Measurements from ENCODE around the gene ZRANB3.

ZRANB3 gene

DNA sequence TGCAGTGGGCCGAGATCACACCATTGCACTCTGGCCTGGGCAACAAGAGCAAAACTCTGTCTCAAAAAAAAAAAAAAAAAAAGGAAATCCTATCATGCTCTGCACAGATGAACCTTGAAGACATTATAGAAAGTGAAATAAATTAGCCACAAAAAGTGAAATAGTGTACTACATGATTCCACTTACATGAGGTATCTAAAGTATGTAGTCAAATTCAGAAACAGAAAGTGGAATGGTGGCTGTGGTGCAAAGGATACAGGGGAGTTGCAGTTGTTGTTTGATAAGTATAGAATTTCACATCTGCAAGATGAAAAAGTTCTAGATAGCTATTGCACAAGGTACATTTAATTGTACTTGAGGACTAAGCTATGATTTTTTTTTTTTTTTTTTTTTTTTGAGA, 5.2 kb downstream of the ZRANB3 start:
- TF ChIP-seq GATA2 (IDR thresholded peaks at IDR 0.05; ENCODE audit: low read depth, low read length) = no peak
- no peak for TF ChIP-seq GATA3 (IDR thresholded peaks at IDR 0.05; ENCODE audit: low read depth, low read length)

DNA sequence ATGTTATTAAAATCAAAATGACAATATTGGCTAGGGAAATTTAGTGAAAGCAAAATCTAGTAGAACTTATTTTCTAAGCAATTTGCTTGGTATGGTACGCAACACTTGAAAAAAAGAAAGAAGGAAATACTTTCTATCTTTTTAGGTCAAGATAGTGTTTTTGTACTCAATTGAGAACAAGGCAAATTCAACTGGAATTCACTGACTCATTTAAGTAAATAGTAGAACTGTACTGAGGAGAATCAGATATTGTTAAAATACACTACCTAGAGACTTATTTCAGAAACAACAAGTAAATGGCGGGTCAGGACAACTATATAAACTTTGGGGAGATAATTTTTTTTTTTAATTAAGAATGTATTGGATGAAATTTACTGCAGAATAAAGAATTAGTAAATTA, 18.9 kb downstream of the ZRANB3 start:
- TF ChIP-seq GATA3 (IDR thresholded peaks at IDR 0.05; ENCODE audit: low read depth, low read length) (no peak), GATA2 (IDR thresholded peaks at IDR 0.05; ENCODE audit: low read depth, low read length) (no peak)

DNA sequence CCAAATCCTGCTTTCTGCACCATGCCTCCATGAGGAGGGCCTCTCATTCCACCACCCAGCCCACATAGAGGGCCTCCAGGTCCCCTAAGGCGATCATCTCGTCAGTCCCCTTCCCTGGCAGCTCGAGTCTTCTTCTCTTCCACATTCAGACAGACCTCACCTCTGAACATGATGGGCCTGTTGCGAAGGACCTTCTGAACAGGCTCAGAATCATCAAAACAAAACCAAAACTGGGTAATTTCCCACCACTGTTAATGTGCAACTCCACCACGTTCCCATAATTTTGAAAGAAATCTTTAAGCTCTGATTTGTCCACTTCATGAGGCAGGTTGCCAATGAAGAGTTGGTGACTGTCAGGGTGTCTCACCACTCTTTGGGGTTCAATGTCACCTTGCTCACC, 20.4 kb downstream of the ZRANB3 start:
- TF ChIP-seq GATA2 (IDR thresholded peaks at IDR 0.05; ENCODE audit: low read depth, low read length) = no peak
- no peak for TF ChIP-seq GATA3 (IDR thresholded peaks at IDR 0.05; ENCODE audit: low read depth, low read length)

DNA sequence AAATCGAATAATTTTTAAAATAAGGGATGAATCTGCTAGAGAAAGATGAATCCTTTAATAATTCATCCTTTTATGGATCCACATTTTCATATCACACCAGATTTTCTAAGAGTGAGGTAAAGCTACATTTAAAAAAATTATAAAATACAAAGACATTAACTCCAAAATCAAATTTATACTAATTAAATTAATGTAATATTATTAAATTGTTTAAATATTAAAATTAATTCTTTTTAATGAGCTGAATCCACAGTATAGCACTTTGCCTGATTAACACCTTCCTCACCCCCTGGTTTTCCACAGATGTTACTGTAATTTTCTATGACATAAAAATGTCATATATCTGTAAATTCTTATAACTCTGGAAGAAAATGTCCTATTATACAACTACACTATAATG, 26.2 kb downstream of the ZRANB3 start:
- no peak for TF ChIP-seq GATA3 (IDR thresholded peaks at IDR 0.05; ENCODE audit: low read depth, low read length)
- TF ChIP-seq GATA2 (IDR thresholded peaks at IDR 0.05; ENCODE audit: low read depth, low read length) = no peak

DNA sequence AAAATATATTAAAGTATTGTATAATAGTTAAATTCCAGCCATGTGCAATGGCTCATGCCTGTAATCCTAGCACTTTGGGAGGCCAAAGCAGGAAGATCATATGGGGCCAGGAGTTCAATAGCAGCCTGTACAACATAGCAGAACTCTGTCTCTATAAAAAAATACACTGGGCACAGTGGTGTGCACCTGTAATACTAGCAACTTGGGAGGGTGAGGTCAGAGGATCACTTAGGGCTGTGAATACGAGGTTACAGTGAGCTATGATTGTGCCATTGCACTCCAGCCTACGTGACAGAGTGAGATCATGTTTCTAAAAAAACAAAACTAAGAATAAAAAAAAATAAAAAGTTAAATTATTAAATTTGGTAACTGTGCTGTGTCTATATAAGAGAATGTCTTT, 36.1 kb downstream of the ZRANB3 start:
- no peak for TF ChIP-seq GATA3 (IDR thresholded peaks at IDR 0.05; ENCODE audit: low read depth, low read length)
- TF ChIP-seq GATA2 (IDR thresholded peaks at IDR 0.05; ENCODE audit: low read depth, low read length) = no peak

DNA sequence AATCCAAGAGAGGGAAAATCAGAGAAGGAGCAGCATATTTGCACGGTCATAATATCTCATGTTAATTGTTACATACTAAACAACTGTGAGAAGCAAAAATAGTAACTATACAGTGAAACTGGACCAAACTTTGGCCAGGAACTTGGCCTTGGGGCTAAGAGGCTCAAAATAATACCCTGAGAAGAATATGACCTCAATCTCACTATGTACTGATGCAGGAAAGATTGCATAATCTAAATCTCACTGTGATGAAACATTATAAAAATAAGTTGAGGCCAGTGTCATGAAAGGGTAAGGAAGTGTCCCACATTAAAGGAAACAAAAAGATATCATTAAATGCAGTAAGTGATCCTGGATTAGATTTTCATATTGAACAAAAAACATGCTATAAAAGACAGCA, 36.5 kb downstream of the ZRANB3 start:
- no peak for TF ChIP-seq GATA2 (IDR thresholded peaks at IDR 0.05; ENCODE audit: low read depth, low read length)
- no peak for TF ChIP-seq GATA3 (IDR thresholded peaks at IDR 0.05; ENCODE audit: low read depth, low read length)

DNA sequence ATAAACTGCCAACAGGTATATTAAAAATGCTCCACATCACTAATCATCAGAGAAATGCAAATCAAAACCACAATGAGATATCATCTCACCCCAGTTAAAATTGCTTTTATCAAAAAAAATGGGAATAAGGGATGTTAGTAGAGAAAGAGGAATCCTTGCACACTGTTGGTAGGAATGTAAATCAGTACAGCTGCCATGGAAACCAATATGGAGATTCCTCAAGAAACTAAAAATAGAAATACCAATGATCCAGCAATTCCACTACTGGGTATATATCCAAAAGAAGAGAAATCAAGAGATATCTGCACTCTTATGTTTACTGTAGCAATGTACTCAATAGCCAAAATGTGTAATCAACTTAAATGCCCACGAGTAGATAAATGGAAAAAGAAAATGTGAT, 40.6 kb downstream of the ZRANB3 start:
- TF ChIP-seq GATA2 (IDR thresholded peaks at IDR 0.05; ENCODE audit: low read depth, low read length) = no peak
- no peak for TF ChIP-seq GATA3 (IDR thresholded peaks at IDR 0.05; ENCODE audit: low read depth, low read length)

DNA sequence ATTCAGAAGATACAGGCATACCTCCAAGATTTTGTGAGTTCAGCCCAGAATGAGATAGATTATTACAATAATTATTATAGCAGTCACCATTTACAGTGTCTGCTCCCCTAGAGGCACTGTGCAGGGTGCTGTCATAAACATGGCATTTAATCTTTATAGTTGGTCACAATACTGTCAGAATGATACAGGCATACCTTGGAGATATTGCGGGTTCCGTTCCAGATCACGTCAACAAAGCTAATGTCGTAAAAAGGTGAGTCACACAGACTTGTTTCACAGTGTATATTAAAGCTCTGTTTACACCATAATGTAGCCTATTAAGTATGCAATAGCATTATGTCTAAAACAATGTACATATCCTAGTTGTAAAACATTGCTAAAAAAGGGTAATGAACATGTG, 45.6 kb downstream of the ZRANB3 start:
- TF ChIP-seq GATA3 (IDR thresholded peaks at IDR 0.05; ENCODE audit: low read depth, low read length) (no peak), GATA2 (IDR thresholded peaks at IDR 0.05; ENCODE audit: low read depth, low read length) (no peak)

DNA sequence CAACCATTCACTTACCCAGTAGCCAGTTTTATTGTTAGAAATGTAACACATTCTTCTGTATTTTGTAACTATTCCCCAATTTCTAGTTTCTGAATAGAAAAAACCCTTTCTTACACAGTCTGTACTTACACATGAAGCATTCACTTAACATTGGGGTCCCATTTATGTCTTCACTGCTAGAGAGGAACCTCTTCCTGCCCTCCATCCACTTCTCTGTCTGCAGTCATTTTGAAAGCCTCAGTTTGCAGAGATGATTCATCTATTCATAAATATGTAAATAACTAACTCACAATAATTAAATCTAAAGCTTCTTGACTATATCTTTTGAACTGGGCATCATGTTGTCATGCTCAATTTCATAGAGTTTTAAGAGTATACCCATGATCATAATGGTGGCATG, 55.9 kb downstream of the ZRANB3 start:
- TF ChIP-seq GATA2 (IDR thresholded peaks at IDR 0.05; ENCODE audit: low read depth, low read length) = no peak
- no peak for TF ChIP-seq GATA3 (IDR thresholded peaks at IDR 0.05; ENCODE audit: low read depth, low read length)

DNA sequence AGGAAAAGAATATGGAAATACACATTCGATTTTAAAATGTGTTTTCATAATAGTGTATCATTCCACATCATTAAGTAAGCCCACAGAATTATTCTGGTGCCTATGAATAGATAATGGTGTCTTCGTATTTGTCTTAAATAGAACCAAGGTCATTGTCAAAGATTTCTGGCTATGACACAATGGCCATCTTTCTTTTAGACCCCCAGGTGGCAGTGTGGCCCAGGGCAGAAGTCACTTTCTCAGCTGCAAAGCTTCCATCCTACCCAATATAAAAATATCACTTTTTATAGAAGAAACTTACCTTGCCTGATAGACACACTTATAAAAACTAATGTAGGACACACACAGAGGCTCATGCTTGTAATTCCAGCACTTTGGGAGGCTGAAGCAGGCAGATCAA, 57.5 kb downstream of the ZRANB3 start:
- TF ChIP-seq GATA2 (IDR thresholded peaks at IDR 0.05; ENCODE audit: low read depth, low read length) (no peak), GATA3 (IDR thresholded peaks at IDR 0.05; ENCODE audit: low read depth, low read length) (no peak)

DNA sequence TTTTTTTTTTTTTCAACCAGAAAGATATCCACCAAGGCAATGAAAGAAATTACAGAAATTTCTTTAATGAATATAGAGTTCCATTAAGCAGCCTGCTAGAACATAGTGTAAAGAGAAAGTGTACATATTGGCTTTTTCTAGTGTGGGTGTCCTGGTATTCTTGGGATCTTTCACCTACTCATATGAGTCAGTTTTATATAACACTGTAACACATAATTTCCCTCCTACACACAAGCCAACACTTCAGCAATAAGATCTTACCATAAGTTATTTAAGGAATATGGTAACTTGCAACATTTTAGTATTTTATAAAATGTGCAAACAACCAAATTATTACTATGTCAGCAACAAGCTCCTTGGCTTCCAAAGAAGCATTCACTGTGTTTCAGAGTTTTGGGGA, 59.9 kb downstream of the ZRANB3 start:
- TF ChIP-seq GATA3 (IDR thresholded peaks at IDR 0.05; ENCODE audit: low read depth, low read length) (no peak), GATA2 (IDR thresholded peaks at IDR 0.05; ENCODE audit: low read depth, low read length) (no peak)

DNA sequence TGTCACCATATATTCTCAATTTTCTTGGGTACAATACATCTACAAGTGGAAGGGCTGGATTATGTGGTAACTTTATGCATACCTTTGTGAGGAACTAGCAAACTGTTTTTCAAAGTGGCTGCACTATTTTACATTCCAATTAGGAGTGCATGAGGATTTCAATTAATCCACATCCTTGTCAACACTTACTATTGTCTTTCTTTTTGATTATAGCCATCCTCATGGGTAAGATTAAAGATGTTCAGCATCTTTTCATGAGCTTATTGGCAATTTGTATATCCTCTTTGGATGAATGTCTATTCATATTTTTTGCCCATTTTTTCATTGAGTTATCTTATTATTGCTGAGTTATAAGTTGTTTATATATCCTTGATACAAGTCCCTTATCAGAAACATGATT, 73.7 kb downstream of the ZRANB3 start:
- no peak for TF ChIP-seq GATA3 (IDR thresholded peaks at IDR 0.05; ENCODE audit: low read depth, low read length)
- no peak for TF ChIP-seq GATA2 (IDR thresholded peaks at IDR 0.05; ENCODE audit: low read depth, low read length)

DNA sequence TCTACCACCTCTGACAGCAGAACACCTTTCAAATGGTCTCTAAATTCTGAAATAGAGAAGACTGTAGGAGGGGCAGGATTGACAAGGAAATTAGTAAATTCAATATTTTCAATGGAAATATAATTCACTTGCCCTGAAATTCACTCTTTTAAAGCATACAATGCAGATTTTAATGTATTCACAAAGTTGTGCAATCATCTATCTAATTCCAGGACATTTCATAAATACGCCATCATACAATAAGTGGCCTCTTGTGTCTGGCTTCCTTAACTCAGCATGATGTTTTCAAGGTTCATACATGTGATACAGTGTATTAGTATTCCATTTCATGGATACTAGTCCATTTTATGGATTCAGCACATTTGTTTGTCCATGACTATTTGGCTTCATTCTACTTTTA, 74.2 kb downstream of the ZRANB3 start:
- TF ChIP-seq GATA3 (IDR thresholded peaks at IDR 0.05; ENCODE audit: low read depth, low read length) (no peak), GATA2 (IDR thresholded peaks at IDR 0.05; ENCODE audit: low read depth, low read length) (no peak)

DNA sequence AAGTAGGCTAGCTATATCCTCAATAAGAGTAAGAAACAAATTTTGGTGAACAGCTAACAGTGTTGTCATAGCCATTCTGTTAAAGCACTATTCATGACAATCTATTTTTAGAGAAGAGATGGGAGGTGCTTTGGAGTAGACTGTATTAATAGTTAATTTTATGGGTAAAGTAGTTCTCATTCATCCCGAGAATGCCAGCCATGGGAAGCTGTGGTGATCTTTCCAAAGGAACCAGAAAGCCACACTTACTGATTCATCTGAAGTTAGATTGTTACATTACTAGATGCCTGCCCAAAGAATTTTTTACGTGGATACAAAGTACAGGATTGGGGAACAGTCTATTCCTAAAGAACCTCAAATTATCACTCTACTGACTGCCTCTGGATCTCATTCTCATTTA, 74.6 kb downstream of the ZRANB3 start:
- no peak for TF ChIP-seq GATA2 (IDR thresholded peaks at IDR 0.05; ENCODE audit: low read depth, low read length)
- TF ChIP-seq GATA3 (IDR thresholded peaks at IDR 0.05; ENCODE audit: low read depth, low read length) = no peak

DNA sequence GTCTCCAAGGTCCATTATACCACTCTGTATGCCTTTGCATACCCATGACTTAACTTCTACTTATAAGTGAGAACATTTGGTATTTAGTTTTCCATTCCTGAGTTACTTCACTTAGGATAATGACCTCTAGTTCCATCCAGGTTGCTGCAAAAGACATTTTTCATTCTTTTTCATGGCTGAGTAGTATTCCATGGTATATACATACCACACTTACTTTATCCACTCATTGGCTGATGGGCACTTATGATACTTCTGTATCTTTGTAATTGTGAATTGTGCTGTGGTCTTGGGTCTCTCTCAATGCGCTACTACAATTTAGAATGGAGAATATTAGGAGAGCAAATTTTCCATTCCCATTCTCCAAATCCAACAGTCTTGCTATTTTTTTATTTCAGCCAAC, 76.4 kb downstream of the ZRANB3 start:
- TF ChIP-seq GATA3 (IDR thresholded peaks at IDR 0.05; ENCODE audit: low read depth, low read length) = no peak
- no peak for TF ChIP-seq GATA2 (IDR thresholded peaks at IDR 0.05; ENCODE audit: low read depth, low read length)

DNA sequence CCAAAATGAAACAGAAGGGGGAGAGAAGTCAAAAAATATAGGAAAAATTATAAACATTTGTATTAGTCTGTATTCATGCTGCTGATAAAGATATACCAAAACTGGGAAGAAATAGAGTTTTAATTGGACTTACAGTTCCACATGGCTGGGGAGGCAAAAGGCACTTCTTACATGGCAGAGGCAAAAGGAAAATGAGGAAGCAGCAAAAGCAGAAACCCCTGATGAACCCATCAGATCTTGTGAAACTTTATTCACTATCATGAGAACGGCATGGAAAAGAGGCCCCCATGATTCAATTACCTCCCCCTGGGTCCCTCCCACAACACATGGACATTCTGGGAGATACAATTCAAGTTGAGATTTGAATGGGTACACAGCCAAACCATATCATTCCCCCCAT, 79.1 kb downstream of the ZRANB3 start:
- no peak for TF ChIP-seq GATA2 (IDR thresholded peaks at IDR 0.05; ENCODE audit: low read depth, low read length)
- no peak for TF ChIP-seq GATA3 (IDR thresholded peaks at IDR 0.05; ENCODE audit: low read depth, low read length)

Measured in SH-SY5Y (cell line).